Caco-2 (cell line): ENCODE data around the gene OSBPL10. TPM values are rescaled to one million over a fixed set of nuclear protein-coding genes. Genes with fewer than 3 reads are reported as not detected.
A peak's percentile ranks its signal among the peaks of the same experiment; 100 is the strongest.

Experiments used
- BruUV-seq: library from RNA; stranded (reverse); fragments of 400-500 nt; replicated peaks from 2 replicates; lab custom pipeline; 2021; lab: Mats Ljungman, UMichigan
- CTCF ChIA-PET: fragments of 300-600 bp; sonication (Branson Sonifier 250); formaldehyde crosslinking; loops from one replicate; lab custom pipeline; 2022; ENCODE audit warnings: antibody characterized with exemption; lab: Charles Lee
- POLR2A ChIA-PET: fragments of 300-600 bp; sonication (Branson Sonifier 250); formaldehyde crosslinking; loops from one replicate; lab custom pipeline; 2022; ENCODE audit warnings: antibody characterized with exemption; lab: Charles Lee
- DNase-seq, 2 experiments: peaks; one replicate each; pipeline versions ENCODE4 v3.0.0 to v3.0.0-alpha.2; 2020 to 2022
- H3K27me3 ChIP-seq: replicated peaks from 2 replicates; pipeline ENCODE4 v1.6.0; 2011; ENCODE audit warnings: low read length; ENCODE audit not compliant: control insufficient read depth, insufficient read depth
- H3K36me3 ChIP-seq: 2 replicates; pipeline ENCODE4 v1.5.1; 2011; ENCODE audit warnings: low read length; ENCODE audit not compliant: control insufficient read depth, insufficient read depth
- H3K4me1 ChIP-seq: fragments of 250-450 bp; sonication (Bioruptor Pico); 2 replicates; pipeline ENCODE4 v1.5.1; 2020; ENCODE audit warnings: mild to moderate bottlenecking
- H3K4me3 ChIP-seq: 2 replicates; pipeline ENCODE4 v1.5.1; 2011; ENCODE audit warnings: low read depth, mild to moderate bottlenecking, control low read depth, low read length
- H3K9me3 ChIP-seq: fragments of 250-450 bp; sonication (Bioruptor Pico); 2 replicates; pipeline ENCODE4 v1.5.1; 2020; ENCODE audit warnings: mild to moderate bottlenecking, moderate library complexity
- H3K27ac Mint-ChIP-seq: one replicate; pipeline ENCODE4 v1.8.0; 2022; ENCODE audit warnings: mixed read lengths; ENCODE audit not compliant: unreplicated experiment
- H3K27me3 Mint-ChIP-seq: one replicate; pipeline ENCODE4 v1.8.0; 2022; ENCODE audit warnings: mixed read lengths; ENCODE audit not compliant: insufficient read depth, unreplicated experiment
- H3K36me3 Mint-ChIP-seq: one replicate; pipeline ENCODE4 v1.8.0; 2022; ENCODE audit warnings: mild to moderate bottlenecking, mixed read lengths; ENCODE audit not compliant: insufficient read depth, unreplicated experiment
- H3K4me1 Mint-ChIP-seq: one replicate; pipeline ENCODE4 v1.8.0; 2022; ENCODE audit warnings: low read depth, mixed read lengths; ENCODE audit not compliant: unreplicated experiment
- H3K4me3 Mint-ChIP-seq: one replicate; pipeline ENCODE4 v1.8.0; 2022; ENCODE audit warnings: mild to moderate bottlenecking, moderate library complexity, mixed read lengths; ENCODE audit not compliant: unreplicated experiment
- H3K9me3 Mint-ChIP-seq: one replicate; pipeline ENCODE4 v1.8.0; 2022; ENCODE audit warnings: mixed read lengths; ENCODE audit not compliant: unreplicated experiment
- intact Hi-C: fragments of 100-400 bp; cut with micrococcal nuclease; formaldehyde crosslinking; loops from one replicate; pipeline ENCODE4 v1.10.0; 2022; ENCODE audit not compliant: unreplicated experiment
- total RNA-seq: library from RNA; stranded (reverse); gene quantifications from 2 replicates; pipeline ENCODE4 v1.2.3, GENCODE V29; 2022
- TF ChIP-seq, protein P1 (sequence below), 2 experiments: fragments of 200-600 bp in 1 of 2; IDR thresholded peaks; 1 replicate in 1 of 2; 2 replicates in 1 of 2; pipeline versions ENCODE4 v1.5.1 to v1.8.0; 2011 to 2022; ENCODE audit warnings: antibody characterized with exemption in 1 of 2, control low read depth in 1 of 2, inconsistent platforms in 1 of 2, low read depth in 1 of 2, low read length in 1 of 2, mild to moderate bottlenecking in 1 of 2, moderate library complexity in 1 of 2; ENCODE audit not compliant: insufficient read depth in 1 of 2, severe bottlenecking in 1 of 2, unreplicated experiment in 1 of 2

OSBPL10 gene
- total RNA-seq, 1 experiment from 2014 or later, result 71.2 TPM

DNA sequence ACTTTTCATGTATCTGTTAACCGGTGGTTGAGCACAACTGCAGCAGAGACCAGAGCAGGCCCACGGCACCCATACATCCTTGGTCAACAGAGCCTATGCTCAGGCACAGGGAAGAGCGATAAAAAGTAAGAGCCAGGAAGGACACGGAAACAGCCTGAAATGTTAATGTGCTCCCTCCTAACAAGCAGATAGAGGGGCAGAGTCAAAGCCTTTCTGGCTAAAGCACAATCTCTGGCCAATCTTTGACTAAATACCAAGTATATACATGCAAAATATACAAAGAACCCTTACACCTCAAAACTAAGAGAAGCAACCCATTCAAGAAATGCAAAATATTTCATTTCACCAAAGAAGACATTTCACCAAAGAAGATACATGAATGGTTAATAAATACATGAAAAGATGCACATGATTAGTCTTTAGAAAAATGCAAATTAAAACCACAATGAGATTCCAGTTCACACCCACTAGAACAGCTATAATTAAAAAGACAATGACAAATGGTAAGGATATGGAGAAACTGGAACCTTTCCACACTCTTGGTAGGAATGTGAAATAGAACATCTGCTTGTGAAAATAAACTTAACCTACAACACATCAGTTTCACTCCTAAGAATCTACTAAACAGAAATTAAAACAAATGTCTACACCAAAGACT, 88.0 kb downstream of the OSBPL10 start:
- H3K4me3 ChIP-seq, result no peak overlapping the region
- Mint-ChIP-seq H3K36me3 (peaks cover 11% of the 10 kb centered on the region), H3K27ac (peak overlapping the region; percentile 92), H3K9me3 (no peaks in the 10 kb centered on the region), H3K4me1 (peaks cover 44% of the 10 kb centered on the region), H3K27me3 (no peaks in the 10 kb centered on the region), H3K4me3 (peak overlapping the region; percentile 70)
- peaks cover 53% of the 10 kb centered on the region for H3K4me1 ChIP-seq
- H3K9me3 ChIP-seq, result no peaks in the 10 kb centered on the region
- no TSS peak for BruUV-seq
- ChIA-PET CTCF (no interaction called here), POLR2A (no interaction called here)
- TF ChIP-seq, protein P1, sequence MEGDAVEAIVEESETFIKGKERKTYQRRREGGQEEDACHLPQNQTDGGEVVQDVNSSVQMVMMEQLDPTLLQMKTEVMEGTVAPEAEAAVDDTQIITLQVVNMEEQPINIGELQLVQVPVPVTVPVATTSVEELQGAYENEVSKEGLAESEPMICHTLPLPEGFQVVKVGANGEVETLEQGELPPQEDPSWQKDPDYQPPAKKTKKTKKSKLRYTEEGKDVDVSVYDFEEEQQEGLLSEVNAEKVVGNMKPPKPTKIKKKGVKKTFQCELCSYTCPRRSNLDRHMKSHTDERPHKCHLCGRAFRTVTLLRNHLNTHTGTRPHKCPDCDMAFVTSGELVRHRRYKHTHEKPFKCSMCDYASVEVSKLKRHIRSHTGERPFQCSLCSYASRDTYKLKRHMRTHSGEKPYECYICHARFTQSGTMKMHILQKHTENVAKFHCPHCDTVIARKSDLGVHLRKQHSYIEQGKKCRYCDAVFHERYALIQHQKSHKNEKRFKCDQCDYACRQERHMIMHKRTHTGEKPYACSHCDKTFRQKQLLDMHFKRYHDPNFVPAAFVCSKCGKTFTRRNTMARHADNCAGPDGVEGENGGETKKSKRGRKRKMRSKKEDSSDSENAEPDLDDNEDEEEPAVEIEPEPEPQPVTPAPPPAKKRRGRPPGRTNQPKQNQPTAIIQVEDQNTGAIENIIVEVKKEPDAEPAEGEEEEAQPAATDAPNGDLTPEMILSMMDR (IDR thresholded peaks at IDR 0.05; ENCODE audit: insufficient read depth in 1 of 2, low read depth in 1 of 2, low read length in 1 of 2, severe bottlenecking in 1 of 2, unreplicated experiment in 1 of 2), result no peak
- H3K27me3 ChIP-seq, result no peaks in the 10 kb centered on the region
- intact Hi-C loops, result loop anchor here (2.0 kb wide), 1 partner anchor 76 kb away; no protein-coding TSS in a partner anchor
- DNase-seq, result no peak
- no peaks in the 10 kb centered on the region for H3K36me3 ChIP-seq

DNA sequence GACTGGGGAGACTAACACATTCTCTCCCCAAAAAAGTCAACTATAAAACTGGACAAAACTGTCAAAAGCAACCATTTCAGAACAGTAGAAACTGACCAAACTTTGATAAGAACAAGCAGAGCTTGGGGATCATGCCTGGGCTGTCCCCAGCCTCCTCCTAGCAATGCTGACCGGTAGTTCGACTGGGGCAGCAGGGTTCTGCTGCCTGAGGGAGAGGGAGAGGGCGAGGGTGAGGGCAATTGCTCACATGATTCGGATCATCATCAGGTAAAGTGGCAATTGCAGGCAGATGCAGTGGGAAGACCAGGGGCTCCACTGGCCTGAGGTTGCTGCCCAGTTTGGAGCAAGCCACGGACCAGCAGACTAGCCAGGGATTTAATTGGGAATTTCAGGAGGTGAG, 88.6 kb downstream of the OSBPL10 start:
- Mint-ChIP-seq H3K9me3 (no peaks in the 10 kb centered on the region), H3K36me3 (peaks cover 11% of the 10 kb centered on the region), H3K4me3 (peak overlapping the region; percentile 70), H3K27ac (peak overlapping the region; percentile 92), H3K27me3 (no peaks in the 10 kb centered on the region), H3K4me1 (peaks cover 46% of the 10 kb centered on the region)
- CTCF ChIA-PET, result no interaction called here
- Histone ChIP-seq H3K4me1 (peaks cover 52% of the 10 kb centered on the region), H3K4me3 (peak overlapping the region; percentile 10; the same call in 1 of the 2 replicates), H3K27me3 (no peaks in the 10 kb centered on the region), H3K9me3 (no peaks in the 10 kb centered on the region), H3K36me3 (no peaks in the 10 kb centered on the region)
- BruUV-seq, result TSS peak; percentile 93
- POLR2A ChIA-PET, result interaction anchor here (0.5 to 1.0 kb wide), 3 partner anchors 13 to 68 kb away, joined by 3 to 6 read pairs (median 4); no protein-coding TSS in a partner anchor
- intact Hi-C loops, result loop anchor here (2.0 kb wide), 1 partner anchor 76 kb away; no protein-coding TSS in a partner anchor
- DNase-seq, result peak in 1 of 2 experiments; percentile 19
- TF ChIP-seq, protein P1 (IDR thresholded peaks at IDR 0.05; ENCODE audit: insufficient read depth in 1 of 2, low read depth in 1 of 2, low read length in 1 of 2, severe bottlenecking in 1 of 2, unreplicated experiment in 1 of 2), result no peak

DNA sequence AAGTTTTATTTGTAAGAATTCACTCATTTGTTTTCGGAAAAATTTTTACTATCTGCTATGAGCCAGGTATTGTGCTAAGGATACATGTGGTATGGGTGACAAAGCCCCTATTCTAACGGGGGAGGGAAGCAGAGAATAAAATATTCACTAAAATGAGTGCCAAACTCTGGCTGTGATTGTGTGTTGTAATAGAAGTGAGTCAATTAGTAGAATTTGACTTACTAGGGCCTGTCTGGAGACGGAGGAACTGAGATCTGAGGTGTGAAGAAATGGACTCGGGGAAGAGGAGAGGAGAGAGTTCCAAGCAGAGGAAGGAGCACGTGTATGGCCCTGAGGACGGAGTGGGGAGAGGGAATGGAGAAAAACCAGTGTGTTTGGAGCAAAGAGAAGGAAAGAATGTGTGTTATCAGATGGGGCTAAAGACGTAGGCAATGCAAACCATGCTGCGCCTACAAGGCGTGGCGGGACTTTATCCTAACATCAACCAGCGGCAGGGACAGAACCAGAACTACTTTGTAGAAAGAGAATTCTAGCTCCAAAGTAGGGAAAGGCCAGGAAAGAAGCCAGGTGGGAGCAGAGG, 89.1 kb downstream of the OSBPL10 start:
- TF ChIP-seq, protein P1 (IDR thresholded peaks at IDR 0.05; ENCODE audit: insufficient read depth in 1 of 2, low read depth in 1 of 2, low read length in 1 of 2, severe bottlenecking in 1 of 2, unreplicated experiment in 1 of 2), result no peak
- peak; percentile 75 to 80 for DNase-seq
- ChIA-PET POLR2A (interaction anchor here (0.5 to 1.0 kb wide), 3 partner anchors 14 to 69 kb away, joined by 3 to 6 read pairs (median 4); no protein-coding TSS in a partner anchor), CTCF (interaction anchor here (0.6 kb wide), 1 partner anchor 28 kb away, joined by 3 read pairs; no protein-coding TSS in a partner anchor)
- Histone ChIP-seq H3K27me3 (no peaks in the 10 kb centered on the region), H3K4me3 (peak overlapping the region; percentile 10; the same call in 1 of the 2 replicates), H3K4me1 (peaks cover 47% of the 10 kb centered on the region), H3K9me3 (no peaks in the 10 kb centered on the region), H3K36me3 (no peaks in the 10 kb centered on the region)
- no TSS peak for BruUV-seq
- peaks cover 46% of the 10 kb centered on the region for H3K4me1 Mint-ChIP-seq
- peak overlapping the region; percentile 92 for H3K27ac Mint-ChIP-seq
- no peaks in the 10 kb centered on the region for H3K9me3 Mint-ChIP-seq
- H3K4me3 Mint-ChIP-seq, result peak overlapping the region; percentile 70
- intact Hi-C loops, result loop anchor here (2.0 kb wide), 1 partner anchor 77 kb away; no protein-coding TSS in a partner anchor
- peaks cover 11% of the 10 kb centered on the region for H3K36me3 Mint-ChIP-seq
- H3K27me3 Mint-ChIP-seq, result no peaks in the 10 kb centered on the region
